Bone marrow (tissue), 2 donors: Measurements from ENCODE around the gene C19orf33.

Experiments used
- DNase-seq, 2 donors: peaks; one replicate each; lab custom pipeline; 2025; lab: John Stamatoyannopoulos, UW

C19orf33 gene

DNA sequence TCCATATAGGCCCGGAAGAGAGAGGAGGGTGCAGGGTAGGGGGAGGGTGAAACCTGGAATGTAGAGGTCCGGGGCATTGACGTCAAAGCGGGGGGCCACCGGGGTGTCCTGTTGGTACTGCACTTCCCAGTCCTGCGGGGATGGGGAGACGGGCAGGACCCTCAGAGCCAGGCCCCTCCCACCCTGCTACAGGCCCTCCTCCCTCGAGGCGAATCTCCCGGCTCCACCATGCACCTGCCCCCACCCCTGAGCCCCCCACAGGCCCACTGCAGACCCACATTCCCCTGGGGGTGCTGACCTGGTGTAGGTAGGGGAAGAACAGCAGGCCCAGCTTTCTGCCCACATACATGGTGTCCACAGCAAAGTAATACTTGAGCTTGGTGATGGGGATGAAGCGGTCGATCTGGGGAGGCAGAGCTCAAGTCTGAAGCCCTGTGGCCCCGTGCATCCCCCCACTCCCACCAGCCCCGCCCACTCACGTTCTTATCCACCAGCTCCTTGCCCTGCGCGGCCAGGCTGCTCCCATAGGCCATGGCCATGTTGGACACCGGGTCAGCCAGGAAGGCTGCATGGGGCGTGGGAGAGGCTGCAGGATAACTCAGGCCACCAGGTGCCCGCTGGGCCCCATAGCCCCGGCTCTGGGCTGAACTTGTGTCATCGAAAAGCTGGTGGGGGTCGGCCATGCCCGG lies 5.0 kb downstream of the C19orf33 start:
- no peak for DNase-seq

DNA sequence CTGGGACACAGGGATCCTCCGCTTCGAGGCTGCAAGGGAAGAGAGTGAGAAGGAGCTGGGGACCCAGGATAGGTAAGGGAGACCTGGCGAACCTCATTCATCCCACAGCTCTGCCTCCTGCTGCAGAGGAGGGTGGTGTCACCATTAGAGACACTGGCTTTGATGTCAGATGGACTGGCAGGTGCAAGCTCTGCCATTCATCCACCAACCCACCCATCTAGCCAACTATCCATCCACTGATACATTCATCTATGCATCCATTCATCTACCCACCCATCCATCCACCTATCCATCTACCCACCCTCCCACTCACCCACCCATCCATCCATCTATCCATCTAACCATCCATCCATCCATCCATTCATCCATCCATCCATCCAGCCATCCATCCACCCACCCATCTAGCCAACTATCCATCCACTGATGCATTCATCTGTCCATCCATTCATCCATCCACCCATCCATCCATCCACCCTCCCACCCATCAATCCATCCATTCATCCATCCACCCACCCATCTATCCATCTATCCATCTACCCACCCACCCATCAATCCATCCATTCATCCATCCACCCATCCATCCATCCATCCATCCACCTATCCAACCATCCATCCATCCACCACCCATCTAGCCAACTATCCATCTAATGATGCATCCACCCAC lies 5.7 kb downstream of the C19orf33 start:
- no peak for DNase-seq

DNA sequence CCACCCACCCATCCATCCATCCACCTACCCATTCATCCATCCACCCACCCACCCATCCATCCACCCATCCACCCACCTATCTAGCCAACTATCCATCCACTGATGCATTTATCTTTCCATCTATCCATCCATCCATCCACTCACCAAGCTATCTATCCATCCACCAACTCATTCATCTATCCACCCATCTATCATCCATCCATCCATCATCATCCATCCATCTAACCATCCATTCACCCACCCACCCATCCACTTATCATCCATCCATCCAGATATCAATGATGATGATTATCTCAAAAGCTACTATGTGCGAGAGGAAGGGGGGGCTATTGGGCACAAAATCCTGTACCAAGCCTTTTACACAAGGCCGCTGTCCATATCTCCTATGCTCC lies 6.2 kb downstream of the C19orf33 start:
- DNase-seq, result no peak

DNA sequence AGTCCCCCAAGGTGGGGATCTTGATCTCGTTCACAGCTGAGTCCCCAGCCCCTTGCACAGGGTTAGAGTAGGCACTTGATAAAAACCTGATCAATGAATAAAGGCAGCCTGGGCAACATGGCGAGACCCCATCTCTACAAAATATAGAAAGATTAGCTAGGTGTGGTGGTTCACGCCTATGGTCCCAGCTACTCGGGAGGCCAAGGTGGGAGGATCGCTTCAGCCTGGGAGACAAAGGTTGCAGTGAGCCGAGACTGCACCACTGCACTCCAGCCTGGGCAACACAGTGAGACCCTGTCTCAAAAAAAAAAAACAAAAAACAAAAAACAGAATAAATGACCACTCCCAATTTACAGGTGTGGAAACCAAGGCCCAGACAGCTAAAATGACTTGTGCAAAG lies 6.9 kb downstream of the C19orf33 start:
- no peak for DNase-seq

DNA sequence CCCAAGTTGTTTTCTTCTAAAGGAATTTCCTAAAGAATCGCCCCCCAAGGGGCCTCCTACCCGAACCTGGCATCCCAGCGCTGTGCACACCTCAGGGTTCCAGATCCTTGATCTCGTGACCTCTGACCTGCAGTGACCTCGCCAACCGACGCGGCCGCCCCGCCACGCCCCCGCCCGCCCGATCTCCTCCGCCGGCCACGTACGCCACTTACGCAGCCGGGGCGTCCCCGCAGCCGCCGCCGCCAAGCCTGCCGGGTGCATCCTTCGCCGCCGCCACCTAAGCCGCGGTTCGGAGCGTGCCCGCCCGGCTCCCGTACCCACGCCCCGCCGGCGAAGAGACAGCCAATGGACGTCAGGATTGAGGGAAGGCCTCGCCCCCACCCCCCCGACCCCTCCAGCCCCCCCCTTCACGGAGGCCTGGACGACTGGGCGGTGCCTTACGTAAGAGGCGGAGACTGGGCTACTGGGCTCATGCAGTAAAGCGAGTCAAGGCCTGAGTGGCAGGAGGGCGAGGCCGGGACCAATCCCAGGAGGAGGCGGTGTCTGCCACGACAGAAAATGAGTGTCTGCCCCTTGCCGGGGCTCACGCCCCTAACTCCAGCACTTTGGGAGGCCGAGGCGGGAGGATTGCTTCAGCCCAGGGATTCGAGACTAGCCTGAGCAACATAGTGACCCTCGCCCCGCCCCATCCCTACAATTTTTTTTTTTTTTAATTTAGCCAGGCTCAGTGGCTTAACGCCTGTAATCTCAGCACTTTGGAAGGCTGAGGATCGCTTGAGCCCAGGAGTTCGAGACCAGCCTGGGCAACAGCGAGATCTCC lies 11.8 kb downstream of the C19orf33 start, which contains the start of gene YIF1B:
Gene YIF1B (minus strand): TSS at position 291 of the 820 bp plus-strand sequence. CDS start 30 bp downstream, at position 261.
- peak; percentile 83 to 92 for DNase-seq

DNA sequence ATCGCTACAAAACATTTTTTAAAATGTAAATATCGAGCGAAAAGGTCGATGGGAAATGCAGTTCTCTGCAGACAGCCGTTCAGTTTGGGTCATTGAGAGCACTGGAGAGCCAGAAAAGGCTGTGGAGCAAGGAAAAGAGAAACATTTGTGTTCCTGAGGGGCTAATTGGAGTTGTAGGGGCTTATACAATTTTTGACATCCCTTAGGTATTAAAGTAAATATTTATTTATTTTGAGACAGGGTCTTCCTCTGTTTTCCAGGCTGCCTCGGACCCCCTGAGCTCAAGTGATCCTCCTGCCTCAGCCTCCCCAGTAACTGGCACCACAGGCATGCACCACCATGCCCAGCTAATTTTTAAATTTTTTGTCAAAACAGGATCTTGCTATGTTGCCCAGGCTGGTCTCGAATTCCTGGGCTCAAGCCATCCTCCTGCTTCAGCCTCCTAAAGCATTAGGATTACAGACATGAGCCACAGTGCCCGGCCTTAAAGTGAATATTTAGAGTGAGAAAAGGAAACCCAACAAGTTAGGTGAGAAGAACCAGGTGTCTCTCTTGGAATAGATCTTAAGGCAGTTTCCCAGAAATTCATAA lies 12.5 kb downstream of the C19orf33 start:
- DNase-seq, result no peak

DNA sequence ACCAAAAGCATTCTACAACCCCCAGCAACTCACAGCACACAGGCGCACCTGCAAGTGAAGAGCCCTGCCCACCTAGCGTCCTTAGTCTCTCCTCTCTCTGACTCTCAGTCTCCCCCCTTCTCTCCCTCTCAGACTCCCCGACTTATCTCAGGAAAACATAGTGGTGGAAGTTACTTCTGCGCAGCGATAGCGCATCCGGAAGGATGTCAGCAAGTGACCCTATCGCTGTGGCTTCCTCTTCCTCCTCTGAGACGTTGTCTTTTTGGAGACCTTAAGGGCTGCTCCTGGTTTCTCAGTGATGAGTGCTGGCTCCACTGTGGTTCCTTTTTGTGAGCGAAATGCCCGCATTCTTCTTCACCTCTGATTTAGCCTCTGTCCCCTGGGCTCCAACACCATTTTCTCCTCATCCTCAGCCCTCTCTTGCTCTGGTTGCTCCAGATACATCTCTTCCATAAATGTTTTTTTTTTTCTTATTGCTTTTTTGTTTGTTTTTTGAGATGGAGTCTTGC lies 13.1 kb downstream of the C19orf33 start:
- peak; percentile 10 to 85 for DNase-seq

DNA sequence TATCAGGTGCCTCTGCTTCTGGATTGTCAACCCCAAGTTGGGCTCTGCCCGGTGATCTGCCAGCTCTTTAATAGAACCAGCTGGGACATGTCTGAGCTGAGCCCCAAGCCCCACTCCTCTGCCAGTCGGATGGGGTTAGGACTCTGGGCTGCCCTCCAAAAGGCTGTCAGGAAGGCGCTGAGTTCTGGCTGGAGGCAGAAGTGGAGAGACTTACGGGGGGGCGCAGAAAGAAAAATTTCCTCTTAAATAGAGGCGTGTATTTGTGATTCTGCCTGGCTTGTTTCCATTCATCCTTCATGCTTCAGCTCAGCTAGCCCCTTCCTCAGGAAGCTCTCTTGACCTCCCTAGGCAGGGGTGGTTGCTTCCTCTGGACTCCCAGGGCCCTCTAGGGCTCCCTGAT lies 14.6 kb downstream of the C19orf33 start:
- DNase-seq, result no peak

DNA sequence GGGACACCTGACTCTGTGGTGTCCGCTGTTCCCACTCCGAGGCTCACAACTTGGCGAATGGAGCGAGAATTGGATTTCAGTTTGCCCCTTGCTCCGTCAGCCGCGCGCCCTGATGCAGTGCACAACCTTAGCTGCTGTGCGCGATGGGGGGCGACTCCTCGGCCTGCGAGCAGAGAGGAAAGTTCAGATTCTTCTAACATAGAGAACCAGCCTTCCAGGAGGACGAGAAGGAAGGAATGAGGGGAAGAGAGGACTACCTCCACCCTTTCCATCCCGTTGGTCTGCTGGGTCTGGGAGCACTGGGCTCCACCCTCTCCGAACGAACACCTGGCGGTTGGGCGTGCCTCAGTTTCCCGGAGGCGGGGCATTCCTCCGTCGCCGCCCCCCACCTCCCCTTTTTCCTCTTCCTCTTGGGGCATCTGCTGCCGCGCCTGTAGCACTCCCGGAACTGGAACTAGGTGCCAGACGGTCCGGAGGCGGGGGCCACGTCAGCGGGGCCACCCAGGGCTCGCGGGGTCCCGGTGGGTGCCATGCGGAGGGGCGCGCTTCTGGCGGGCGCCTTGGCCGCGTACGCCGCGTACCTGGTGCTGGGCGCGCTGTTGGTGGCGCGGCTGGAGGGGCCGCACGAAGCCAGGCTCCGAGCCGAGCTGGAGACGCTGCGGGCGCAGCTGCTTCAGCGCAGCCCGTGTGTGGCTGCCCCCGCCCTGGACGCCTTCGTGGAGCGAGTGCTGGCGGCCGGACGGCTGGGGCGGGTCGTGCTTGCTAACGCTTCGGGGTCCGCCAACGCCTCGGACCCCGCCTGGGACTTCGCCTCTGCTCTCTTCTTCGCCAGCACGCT lies 15.6 kb downstream of the C19orf33 start, which contains the start of gene KCNK6:
Gene KCNK6 (plus strand): TSS at position 425 of the 838 bp plus-strand sequence. CDS start 106 bp downstream, at position 531.
- peak in 1 of 2 donors; percentile 28 for DNase-seq

DNA sequence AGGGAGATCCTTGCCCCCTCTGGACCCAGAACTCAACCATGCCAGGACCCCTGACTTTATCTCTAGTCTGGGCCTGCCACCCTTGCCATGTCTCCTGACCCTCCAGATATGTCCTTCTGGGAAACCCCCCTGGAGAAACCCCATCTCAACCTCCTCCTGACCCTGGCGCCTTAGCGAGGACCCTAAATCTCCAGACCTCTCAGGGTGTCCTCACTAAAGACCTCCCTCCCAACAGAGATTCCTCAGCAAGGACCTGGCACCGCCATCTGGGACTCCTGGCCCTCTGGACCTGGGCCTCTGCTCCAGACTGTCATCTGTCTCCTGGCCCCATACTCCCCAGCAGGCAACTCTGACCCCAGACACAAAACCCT lies 16.9 kb downstream of the C19orf33 start:
- no peak for DNase-seq

DNA sequence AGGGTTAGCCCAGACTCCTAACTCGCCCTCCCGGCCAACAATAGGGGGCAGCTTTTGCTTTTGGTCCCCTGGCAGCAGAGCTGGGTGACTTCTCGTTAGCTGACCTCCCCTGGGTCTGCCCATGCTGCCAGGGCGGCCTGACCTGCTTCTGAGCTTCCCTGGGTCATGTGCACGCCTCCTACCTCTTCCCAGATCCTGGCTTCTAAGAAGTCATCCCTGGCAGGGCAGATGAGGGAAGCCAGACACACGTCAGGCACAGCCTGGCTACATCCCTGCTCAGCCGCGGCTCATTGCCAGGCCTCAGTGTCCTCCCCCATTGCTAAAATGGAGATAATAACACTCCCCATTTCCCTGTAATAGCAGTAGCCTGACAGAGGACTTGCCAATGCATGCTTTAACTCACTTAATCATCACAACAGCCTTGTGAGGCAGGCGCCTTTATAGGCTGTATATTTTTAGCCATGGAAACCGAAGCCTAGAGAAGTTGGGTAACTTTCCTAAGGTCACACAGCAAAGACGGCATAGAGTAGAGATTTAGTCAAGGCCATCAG lies 17.7 kb downstream of the C19orf33 start:
- no peak for DNase-seq

DNA sequence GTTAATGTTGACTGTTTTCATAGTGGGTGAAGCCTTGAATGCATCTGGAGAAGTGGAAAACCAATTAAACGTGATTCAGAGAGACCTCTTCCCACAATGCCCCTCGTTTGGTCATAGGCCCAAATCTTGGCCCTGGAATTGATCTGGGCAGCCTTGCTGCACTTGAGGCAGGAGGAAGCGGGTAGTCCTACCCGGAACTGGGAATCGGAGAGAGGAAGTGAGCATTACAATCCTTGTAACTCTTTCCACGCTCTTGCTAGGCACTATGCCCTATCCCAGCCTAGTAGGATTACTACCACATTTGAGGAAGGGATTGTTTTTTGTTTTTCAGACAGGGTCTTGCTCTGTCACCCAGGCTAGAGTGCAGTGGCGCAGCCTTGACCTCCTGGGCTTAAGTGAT lies 19.2 kb downstream of the C19orf33 start:
- DNase-seq, result no peak

DNA sequence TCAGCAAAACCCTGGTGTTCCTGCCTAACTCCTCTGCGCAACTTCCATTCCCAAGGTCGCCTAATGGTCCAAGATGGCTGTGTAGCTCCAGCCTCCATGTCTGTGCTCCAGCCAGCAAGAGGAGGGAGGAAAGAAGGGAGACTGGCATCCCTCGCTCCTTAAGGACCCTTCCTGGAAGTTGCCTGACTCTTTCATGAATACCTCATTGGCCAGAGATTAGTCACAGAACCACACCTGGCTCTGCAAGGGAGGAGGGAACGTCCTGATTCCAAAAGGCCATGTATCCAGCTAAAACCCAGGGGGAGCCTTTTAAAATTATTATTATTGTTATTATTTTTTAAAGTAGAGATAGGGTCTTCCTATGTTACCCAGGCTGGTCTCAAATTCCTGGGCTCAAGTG lies 20.4 kb downstream of the C19orf33 start:
- DNase-seq, result no peak

DNA sequence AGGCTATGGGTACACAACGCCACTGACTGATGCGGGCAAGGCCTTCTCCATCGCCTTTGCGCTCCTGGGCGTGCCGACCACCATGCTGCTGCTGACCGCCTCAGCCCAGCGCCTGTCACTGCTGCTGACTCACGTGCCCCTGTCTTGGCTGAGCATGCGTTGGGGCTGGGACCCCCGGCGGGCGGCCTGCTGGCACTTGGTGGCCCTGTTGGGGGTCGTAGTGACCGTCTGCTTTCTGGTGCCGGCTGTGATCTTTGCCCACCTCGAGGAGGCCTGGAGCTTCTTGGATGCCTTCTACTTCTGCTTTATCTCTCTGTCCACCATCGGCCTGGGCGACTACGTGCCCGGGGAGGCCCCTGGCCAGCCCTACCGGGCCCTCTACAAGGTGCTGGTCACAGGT lies 22.5 kb downstream of the C19orf33 start:
- no peak for DNase-seq

DNA sequence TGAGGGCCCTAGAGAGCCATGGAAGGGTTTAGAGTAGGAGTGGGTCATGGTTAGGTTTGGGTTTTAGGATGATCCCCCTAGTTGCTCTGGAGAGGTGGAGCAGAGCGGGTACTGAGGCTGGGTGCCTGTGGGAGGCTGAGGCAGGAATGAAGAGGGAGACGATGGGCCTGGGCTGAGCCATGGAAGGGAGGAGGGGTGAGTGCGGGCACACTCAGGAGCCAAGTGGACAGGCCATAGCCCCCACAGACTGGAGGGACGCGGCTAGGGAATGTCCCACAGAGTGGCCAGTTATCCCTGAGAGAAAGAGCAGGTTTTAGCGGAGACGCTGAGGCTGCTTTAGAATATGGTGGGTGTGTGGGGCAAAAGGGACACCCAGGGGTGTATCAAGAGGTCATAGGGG lies 25.6 kb downstream of the C19orf33 start:
- no peak for DNase-seq

DNA sequence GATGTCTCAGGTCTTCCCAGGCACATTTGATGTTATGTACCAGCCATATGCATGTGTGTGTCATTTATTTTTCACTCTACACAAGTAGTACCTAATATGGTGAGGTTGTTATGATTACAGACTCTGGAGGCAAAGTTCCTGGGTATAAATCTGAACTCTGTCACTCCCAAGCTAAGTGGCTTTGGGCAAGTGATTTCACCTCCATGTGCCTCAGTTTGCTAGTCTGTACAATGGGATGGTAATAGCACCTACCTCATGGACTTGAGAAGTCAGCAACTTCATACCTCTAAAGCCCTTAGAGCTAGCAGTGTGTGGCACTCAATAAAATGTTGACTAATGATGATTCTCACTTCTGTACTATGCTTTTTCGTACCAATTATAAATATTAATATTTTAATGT lies 27.7 kb downstream of the C19orf33 start:
- DNase-seq, result no peak

DNA sequence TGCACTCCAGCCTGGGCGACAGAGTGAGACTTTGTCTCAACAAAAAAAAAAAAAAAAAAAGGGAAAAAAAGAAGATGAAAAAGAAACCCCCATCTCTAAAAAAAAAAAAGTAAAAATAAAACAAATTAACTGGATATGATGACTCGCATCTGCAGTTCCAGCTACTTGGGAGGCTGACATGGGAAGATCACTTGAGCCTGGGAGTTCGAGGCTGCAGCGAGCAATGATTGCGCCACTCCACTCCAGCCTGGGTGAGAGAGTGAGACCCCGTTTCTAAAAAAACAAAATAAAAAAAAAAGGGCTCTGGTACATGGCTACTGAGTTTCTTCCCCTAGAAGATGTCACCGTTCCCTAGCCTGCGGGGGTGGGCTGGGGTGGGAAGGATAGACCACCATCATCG lies 29.2 kb downstream of the C19orf33 start:
- no peak for DNase-seq

DNA sequence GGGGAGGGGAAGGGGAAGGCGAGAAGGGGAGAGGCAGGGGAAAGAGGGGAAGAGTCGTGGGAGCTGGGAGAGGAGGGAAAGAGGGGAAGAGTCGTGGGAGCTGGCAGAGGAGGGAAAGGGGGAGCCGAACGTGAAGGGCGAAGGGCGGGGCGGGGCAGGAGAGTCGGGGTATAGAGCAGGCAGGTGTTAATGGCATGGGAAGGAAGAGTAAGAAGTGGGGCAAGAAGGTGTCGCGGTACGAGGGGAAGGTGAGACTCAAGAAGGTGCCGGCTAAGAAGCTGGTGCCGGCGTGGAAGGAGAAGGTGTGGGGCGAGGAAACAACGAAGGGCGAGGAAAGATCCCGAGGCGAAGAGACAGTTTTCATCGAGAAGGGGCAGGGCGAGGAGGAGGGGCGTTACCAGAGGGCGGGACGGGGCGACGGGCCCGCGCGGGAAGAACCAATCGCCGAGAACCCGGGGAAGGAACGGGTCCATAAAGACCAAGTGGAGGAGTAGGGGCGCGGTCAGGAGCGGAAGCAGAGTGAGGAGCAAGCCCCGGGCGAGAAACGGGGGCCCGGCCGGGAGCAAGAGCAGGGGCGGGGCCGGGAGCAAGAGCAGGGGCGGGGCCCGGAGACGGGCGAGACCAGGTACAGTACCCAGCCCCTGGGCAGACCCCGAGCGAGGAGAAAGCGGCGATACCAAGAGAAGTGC lies 32.0 kb downstream of the C19orf33 start:
- peak; percentile 92 to 94 for DNase-seq

DNA sequence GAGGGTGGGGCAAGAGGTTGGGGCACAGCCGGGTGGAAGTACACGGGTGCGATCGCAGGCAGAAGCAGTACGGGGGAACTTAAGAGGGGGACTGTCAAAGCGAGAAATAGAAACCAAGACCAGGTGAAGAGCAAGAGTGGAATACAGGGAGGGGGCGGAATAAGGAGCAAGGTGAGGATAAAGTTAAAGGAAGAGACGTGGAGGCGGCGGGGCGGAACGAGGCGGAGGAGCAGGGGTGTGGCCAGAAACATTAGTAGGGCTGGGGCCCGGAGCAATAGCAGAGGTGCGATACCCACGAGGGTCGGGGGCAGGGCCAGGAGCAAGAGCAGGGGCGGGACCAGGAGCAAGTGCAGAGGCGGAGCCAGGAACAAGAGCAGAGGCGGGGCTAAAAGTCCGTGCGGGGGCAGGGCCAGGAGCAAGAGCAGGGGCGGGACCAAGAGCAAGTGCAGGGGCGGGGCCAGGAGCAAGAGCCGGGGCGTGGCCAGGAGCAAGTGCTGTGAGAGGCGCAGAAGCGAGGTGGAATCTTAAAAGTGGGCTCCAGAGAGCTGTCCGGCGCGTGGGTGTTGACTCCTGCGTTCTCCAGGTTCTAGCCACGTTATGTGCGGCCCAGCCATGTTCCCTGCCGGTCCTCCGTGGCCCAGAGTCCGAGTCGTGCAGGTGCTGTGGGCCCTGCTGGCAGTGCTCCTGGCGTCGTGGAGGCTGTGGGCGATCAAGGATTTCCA lies 32.7 kb downstream of the C19orf33 start:
- peak; percentile 93 to 96 for DNase-seq

DNA sequence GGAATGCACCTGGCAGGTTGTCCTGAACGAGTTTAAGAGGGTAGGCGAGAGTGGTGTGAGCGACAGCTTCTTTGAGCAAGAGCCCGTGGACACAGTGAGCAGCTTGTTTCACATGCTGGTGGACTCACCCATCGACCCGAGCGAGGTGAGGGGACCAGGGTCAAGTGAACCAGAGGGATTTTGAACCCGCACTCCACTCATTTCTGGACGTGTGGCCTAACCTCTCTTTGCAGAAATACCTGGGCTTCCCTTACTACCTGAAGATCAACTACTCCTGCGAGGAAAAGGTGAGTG lies 33.3 kb downstream of the C19orf33 start:
- no peak for DNase-seq
